ENCODE results near the gene HS3ST6.
"Not testable (repeated sequence)": the region's sequence is repeated elsewhere in the genome, so short reads cannot be mapped to it uniquely, and the experiment has no call there.

The HS3ST6 gene

DNA sequence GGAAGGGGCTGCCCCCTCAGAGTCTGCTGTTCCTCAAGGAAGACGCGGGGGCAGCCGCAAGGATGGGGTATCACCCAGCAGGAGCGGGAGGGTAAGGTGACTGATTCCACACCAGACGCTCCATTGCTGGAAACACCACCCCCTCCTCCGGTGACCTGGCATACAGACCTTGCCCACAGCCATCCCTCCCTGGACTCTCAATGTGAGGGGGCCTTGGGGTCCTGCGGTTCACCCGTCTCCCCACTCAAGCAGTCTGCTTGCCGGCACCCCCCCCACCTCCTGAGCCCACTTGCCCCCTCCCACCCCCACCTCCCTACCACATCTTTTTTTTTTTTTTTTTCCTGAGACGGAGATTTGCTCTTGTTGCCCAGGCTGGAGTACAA is 12.1 kb upstream of the HS3ST6 start:
- Mint-ChIP-seq H3K4me1 (no peaks in the 10 kb centered on the region), H3K9me3 (no peaks in the 10 kb centered on the region), H3K4me3 (peak overlapping the region; percentile 13), H3K36me3 (ENCODE audit: insufficient read depth) (peaks cover 8% of the 10 kb centered on the region), H3K27ac (ENCODE audit: low read depth) (no peak overlapping the region), H3K27me3 (no peaks in the 10 kb centered on the region)
- ATAC-seq (replicated peaks; ENCODE audit: extremely low read depth, poor library complexity, severe bottlenecking): no peak
- no peak for DNase-seq (ENCODE audit: low spot score in 2 of 2)

DNA sequence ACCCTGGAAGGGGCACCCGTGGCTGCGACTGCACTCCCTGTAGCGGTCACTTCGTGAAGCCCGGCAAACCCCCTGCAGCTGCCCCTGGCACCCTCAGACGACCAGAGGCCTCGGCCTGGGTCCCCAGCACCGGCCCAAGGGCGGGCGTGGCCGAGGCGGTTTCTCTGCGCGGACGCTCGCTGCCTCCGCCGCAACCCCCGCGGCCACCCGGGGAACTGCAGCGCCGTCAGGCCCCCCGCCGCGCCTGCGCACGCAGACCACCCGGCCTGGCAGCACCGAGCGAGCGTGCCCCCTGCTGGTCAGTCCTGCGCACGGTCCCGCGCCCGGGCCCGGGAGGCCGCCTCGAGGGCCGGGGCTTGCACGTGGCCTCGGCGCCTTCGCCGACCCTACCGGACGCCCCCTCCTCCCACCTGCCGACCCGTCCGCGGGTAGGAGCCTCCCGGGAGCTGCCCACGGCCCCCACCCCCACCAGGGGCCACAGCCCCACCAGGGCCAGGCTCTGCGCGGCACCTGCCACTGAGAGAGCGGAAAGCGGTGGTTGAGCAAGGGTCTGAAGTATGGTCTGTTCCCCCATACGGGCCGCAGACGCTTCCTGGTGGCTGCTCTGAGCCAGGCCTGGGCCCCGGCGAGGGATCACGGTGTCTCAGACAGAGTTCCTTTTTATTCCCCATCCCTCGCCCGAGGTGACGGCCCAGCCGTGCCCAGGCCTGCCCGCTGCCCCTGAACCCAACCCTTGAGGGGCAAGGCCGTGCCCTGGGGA is 11.5 kb upstream of the HS3ST6 start:
- peak; percentile 88 to 96 for DNase-seq (ENCODE audit: low spot score in 2 of 2)
- H3K27me3 Mint-ChIP-seq: peaks cover 4% of the 10 kb centered on the region
- peaks cover 8% of the 10 kb centered on the region for H3K36me3 Mint-ChIP-seq (ENCODE audit: insufficient read depth)
- no peaks in the 10 kb centered on the region for H3K4me1 Mint-ChIP-seq
- peak; percentile 92 for ATAC-seq (replicated peaks; ENCODE audit: extremely low read depth, poor library complexity, severe bottlenecking)
- H3K4me3 Mint-ChIP-seq: peak overlapping the region; percentile 61
- H3K27ac Mint-ChIP-seq (ENCODE audit: low read depth): peak overlapping the region; percentile 6
- no peaks in the 10 kb centered on the region for H3K9me3 Mint-ChIP-seq

DNA sequence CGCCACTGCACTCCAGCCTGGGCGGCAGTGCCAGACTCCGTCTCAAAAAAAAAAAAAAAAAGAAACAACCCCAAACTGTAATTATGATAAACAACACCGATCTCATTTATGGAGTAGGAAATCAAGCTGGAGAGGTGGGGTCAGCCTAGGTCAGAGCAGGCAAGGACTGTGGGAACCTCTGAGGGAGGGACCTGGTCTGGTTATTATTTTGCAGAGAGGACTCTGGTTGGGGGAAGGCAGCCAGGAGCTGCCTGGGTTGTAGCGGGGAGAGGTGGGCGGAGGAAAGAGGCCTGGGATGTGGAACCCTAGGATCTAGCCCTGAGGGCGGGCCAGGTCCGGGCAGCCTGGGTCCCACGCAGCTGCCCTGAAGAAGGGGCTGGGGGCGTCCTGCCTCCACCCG is 10.9 kb upstream of the HS3ST6 start:
- peak overlapping the region; percentile 6 for H3K27ac Mint-ChIP-seq (ENCODE audit: low read depth)
- no peaks in the 10 kb centered on the region for H3K4me1 Mint-ChIP-seq
- ATAC-seq (replicated peaks; ENCODE audit: extremely low read depth, poor library complexity, severe bottlenecking) (peak; percentile 29), DNase-seq (ENCODE audit: low spot score in 2 of 2) (no peak)
- no peaks in the 10 kb centered on the region for H3K9me3 Mint-ChIP-seq
- peak overlapping the region; percentile 61 for H3K4me3 Mint-ChIP-seq
- H3K27me3 Mint-ChIP-seq: peaks cover 9% of the 10 kb centered on the region
- peaks cover 10% of the 10 kb centered on the region for H3K36me3 Mint-ChIP-seq (ENCODE audit: insufficient read depth)

DNA sequence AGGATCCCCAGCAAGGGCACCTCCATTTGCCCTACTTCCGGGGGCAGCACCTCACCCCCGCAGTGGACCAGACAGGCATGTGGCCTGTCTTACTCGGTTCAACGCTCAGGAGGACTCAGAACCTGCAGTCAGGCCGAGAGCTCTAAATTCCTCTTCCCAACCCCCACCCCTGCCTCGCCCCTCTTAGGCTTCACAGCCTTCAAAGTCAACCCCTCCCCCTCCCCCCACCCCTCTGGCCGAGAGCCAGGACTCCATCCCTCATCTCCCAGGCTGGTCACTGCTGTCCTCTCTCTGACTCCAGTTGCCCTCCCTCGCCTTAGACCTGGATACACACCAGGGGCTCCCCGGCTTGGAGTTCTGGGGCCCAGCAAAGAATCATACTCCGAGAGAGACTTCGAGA is 8.1 kb upstream of the HS3ST6 start:
- Mint-ChIP-seq H3K4me3 (no peak overlapping the region), H3K9me3 (no peaks in the 10 kb centered on the region), H3K4me1 (no peaks in the 10 kb centered on the region), H3K27me3 (peaks cover 38% of the 10 kb centered on the region), H3K27ac (ENCODE audit: low read depth) (no peak overlapping the region), H3K36me3 (ENCODE audit: insufficient read depth) (peaks cover 13% of the 10 kb centered on the region)
- DNase-seq (ENCODE audit: low spot score in 2 of 2) (no peak), ATAC-seq (replicated peaks; ENCODE audit: extremely low read depth, poor library complexity, severe bottlenecking) (no peak)

DNA sequence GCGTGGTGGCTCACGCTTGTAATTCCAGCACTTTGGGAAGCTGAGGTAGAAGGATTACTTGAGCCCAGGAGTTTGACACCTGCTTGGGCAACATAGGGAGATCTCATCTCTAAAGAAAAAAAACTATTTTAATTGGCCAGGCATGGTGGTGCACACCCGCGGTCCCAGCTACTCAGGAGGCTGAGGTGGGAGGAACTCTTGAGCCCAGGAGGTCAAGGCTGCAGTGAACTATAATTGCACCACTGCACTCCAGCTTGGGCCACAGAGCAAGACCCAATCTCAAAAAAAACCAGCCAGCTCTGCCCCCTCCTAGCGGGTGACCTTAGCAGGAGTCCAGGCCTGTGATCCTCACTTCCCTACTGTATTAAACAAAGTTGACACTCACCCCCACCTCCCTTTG is 5.9 kb upstream of the HS3ST6 start:
- DNase-seq (ENCODE audit: low spot score in 2 of 2) (no peak), ATAC-seq (replicated peaks; ENCODE audit: extremely low read depth, poor library complexity, severe bottlenecking) (no peak)
- Mint-ChIP-seq H3K4me1 (no peaks in the 10 kb centered on the region), H3K27me3 (peaks cover 51% of the 10 kb centered on the region), H3K27ac (ENCODE audit: low read depth) (no peak overlapping the region), H3K4me3 (no peak overlapping the region), H3K9me3 (no peaks in the 10 kb centered on the region), H3K36me3 (ENCODE audit: insufficient read depth) (peaks cover 10% of the 10 kb centered on the region)

DNA sequence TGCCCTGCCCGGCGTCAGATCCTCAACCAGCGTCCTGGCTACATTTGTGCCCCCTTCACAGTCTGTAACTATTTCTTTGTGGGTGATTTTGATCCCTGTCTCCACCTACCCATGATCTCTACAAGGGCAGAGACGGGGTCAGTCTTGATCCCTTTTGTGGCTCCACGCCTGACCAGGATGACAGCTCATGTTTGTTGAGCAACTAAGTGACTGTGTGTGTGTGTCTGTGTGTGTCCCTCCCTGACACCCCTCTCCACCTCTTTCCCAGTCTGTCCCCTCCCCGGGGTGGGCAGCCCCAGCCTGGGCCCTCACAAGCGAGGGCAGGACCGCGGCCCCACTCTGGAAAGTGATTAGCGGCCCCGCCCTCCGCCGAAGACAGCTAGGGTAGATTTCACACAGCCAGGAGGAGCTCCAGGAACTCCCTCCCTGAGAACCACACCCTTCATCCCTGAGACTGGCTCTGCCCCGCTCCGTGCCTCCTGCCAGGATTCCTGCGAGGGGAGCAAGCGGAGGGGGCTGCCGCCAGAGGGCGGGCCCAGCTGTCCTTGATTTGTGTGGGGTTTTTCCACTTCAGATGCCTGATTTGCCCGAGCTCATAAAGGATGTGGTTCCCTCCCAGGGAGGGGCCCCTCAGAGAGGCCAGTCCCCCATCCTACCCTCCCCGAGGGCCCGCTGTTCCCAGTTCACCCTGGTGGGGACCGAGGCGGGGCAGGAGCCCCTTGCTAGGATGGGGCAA is 5.3 kb upstream of the HS3ST6 start:
- Mint-ChIP-seq H3K4me1 (no peaks in the 10 kb centered on the region), H3K9me3 (no peaks in the 10 kb centered on the region), H3K27me3 (peaks cover 51% of the 10 kb centered on the region), H3K4me3 (no peak overlapping the region), H3K27ac (ENCODE audit: low read depth) (no peak overlapping the region), H3K36me3 (ENCODE audit: insufficient read depth) (peaks cover 8% of the 10 kb centered on the region)
- ATAC-seq (replicated peaks; ENCODE audit: extremely low read depth, poor library complexity, severe bottlenecking): no peak
- DNase-seq (ENCODE audit: low spot score in 2 of 2): no peak

DNA sequence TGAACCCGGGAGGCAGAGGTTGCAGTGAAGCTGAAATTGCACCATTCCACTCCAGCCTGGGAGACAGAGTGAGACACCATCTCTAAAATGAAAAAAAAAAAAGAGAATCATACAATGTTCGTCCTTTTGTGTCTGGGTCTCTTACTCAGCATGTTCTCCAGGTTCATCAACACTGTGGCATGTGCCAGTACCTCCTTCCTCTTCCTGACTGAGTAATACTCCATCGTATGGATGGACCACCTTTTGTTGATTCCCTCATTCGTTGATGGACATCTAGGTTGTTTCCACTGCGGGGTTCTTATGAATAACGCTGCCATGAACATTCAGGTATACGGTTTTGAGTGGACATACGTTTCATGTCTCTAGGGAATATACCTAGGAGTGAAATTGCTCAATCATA is 4.1 kb upstream of the HS3ST6 start:
- Mint-ChIP-seq H3K9me3 (no peaks in the 10 kb centered on the region), H3K27ac (ENCODE audit: low read depth) (no peak overlapping the region), H3K36me3 (ENCODE audit: insufficient read depth) (peaks cover 5% of the 10 kb centered on the region), H3K4me1 (no peaks in the 10 kb centered on the region), H3K27me3 (peaks cover 52% of the 10 kb centered on the region), H3K4me3 (no peak overlapping the region)
- ATAC-seq (replicated peaks; ENCODE audit: extremely low read depth, poor library complexity, severe bottlenecking) (no peak), DNase-seq (ENCODE audit: low spot score in 2 of 2) (no peak)

DNA sequence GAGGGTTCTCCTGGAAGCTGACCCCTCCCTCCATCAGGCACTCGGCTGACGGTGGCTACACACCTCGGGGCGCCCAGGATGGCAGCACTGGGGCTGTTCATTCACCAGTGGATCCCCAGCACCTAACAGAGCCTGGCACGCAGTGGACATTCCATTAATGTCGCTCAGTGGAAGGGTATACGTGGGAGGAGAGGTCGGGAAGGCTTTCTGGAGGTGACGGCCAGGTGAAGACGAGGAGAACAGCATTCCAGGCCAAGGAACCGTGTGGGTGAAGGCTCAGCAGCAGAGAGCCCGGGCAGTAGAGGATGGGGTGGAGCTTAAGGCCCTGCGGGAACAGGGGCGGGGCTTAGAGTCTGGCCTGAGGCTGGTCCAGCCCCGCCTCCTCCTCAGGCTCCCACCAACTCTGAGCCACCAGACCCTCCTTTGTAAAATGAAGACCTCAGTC is 2.5 kb upstream of the HS3ST6 start:
- no peak overlapping the region for H3K27ac Mint-ChIP-seq (ENCODE audit: low read depth)
- no peaks in the 10 kb centered on the region for H3K4me1 Mint-ChIP-seq
- peaks cover 68% of the 10 kb centered on the region for H3K27me3 Mint-ChIP-seq
- DNase-seq (ENCODE audit: low spot score in 2 of 2) (no peak), ATAC-seq (replicated peaks; ENCODE audit: extremely low read depth, poor library complexity, severe bottlenecking) (no peak)
- peaks cover 5% of the 10 kb centered on the region for H3K36me3 Mint-ChIP-seq (ENCODE audit: insufficient read depth)
- H3K4me3 Mint-ChIP-seq: no peak overlapping the region
- H3K9me3 Mint-ChIP-seq: no peaks in the 10 kb centered on the region

DNA sequence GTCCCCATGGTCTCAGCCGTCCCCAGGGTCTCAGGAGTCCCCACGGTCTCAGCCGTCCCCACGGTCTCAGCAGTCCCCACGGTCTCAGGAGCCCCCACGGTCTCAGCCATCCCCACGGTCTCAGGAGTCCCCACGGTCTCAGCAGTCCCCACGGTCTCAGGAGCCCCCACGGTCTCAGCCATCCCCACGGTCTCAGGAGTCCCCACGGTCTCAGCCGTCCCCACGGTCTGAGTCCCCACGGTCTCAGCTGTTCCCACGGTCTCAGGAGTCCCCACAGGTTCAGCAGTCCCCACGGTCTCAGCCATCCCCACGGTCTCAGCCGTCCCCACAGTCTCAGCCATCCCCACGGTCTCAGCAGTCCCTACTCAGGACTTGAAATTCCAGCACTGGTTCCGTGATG is 1.9 kb upstream of the HS3ST6 start:
- H3K4me3 Mint-ChIP-seq; H3K27ac Mint-ChIP-seq (ENCODE audit: low read depth); H3K4me1 Mint-ChIP-seq; H3K36me3 Mint-ChIP-seq (ENCODE audit: insufficient read depth); ATAC-seq (replicated peaks; ENCODE audit: extremely low read depth, poor library complexity, severe bottlenecking); H3K9me3 Mint-ChIP-seq; DNase-seq (ENCODE audit: low spot score in 2 of 2): not testable (repeated sequence)
- peaks cover 74% of the 10 kb centered on the region for H3K27me3 Mint-ChIP-seq

DNA sequence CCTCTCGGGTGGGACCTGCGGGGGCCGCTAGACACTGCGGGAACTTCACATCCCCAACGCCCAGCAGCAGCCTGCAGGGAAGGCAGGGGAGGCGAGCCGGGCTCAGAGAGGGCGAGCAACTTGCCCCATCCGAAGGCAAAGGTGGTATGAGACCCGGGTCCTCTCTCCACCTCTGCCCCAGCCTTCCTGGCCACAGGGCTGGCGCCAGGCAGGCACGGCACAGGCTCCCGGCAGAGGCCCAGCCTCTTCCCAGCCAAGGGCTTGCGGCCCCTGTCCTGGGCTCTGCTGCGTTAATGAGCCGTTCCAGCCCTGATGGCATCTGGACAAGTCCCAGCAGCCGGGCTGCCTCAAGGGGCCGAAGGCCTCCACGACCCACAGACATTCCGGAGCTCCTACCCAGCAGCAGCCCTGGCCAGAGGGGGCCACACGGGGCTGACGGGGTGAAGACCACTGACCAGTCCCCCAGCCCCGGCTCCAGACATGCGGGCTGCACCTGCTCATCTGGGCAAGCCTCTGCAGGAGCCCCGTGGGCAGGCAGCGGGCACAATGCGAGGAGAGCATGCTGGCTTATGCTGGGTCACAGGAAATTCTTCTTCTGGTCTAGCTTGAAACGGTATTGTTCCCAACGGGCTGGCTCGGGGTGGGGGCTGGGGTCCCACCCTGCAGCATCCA is 1.2 kb upstream of the HS3ST6 start:
- ATAC-seq (replicated peaks; ENCODE audit: extremely low read depth, poor library complexity, severe bottlenecking) (no peak), DNase-seq (ENCODE audit: low spot score in 2 of 2) (no peak)
- Mint-ChIP-seq H3K9me3 (no peaks in the 10 kb centered on the region), H3K4me3 (no peak overlapping the region), H3K4me1 (no peaks in the 10 kb centered on the region), H3K36me3 (ENCODE audit: insufficient read depth) (peaks cover 5% of the 10 kb centered on the region), H3K27ac (ENCODE audit: low read depth) (no peak overlapping the region), H3K27me3 (peaks cover 74% of the 10 kb centered on the region)

DNA sequence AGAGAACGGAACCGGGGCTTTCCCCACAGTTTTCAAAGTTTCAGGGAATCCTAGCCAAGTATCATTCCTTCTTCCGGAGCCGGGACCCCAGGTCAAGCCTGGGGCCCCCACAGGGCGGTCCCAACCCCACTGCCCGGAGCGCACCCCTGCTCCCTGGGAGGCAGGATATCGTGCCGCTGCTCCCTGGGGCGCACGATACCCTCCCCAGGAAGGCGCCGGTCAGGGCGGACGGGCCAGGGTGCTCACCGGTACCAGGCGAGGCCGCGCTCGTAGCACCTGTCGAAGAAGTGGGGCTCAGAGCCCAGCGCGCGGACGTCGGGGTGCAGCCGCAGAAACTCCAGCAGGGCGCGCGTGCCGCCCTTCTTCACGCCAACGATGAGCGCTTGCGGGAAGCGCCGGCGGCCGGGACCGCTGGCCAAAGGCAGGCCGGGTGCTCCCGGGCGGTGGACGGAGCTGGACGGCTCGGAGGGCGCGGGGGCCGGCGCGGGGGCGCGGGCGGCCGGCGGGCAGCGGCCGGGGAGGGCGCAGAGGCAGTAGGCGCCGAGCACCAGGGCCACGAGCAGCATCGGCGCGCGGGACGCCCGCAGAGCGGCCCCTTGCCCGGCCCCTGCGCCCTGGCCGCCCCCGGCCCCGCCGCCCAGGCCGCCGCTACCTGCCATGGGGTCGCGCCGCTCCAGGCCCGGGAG is 407 bp downstream of the HS3ST6 start:
- H3K4me3 Mint-ChIP-seq: no peak overlapping the region
- ATAC-seq (replicated peaks; ENCODE audit: extremely low read depth, poor library complexity, severe bottlenecking): no peak
- DNase-seq (ENCODE audit: low spot score in 2 of 2): no peak
- H3K36me3 Mint-ChIP-seq (ENCODE audit: insufficient read depth): peaks cover 4% of the 10 kb centered on the region
- H3K9me3 Mint-ChIP-seq: no peaks in the 10 kb centered on the region
- peaks cover 59% of the 10 kb centered on the region for H3K27me3 Mint-ChIP-seq
- H3K27ac Mint-ChIP-seq (ENCODE audit: low read depth): no peak overlapping the region
- no peaks in the 10 kb centered on the region for H3K4me1 Mint-ChIP-seq

DNA sequence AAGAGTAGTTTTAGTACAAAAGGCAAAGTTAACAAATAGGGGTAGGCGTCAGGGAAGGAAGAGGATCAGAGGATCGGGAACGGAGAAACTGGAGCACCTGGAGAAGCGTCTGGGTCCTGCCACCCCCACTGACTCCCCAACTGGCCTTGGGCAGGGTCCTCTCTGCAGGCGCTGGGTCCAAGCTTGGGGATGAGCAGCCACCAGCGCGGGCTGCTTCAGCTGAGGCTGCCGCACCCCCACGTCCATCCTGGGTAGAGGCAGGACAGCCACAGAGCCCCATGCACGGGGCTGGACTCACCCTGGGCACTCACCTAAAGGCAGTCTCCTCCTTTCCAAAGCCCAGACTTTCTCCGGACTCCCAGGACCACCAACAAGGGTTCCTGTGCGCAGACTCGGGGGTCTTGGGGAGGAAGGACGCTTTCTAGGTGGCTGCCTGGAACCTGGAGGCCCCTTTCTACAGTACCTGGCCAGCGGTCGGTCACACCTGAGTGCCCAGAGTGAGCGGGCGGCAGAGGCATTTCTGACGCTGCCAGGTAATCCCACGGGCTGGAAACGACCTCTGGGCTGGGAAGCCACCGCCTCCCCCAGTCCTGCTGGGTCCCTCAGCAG is 1.1 kb downstream of the HS3ST6 start:
- Mint-ChIP-seq H3K4me3 (no peak overlapping the region), H3K36me3 (ENCODE audit: insufficient read depth) (peaks cover 4% of the 10 kb centered on the region), H3K4me1 (no peaks in the 10 kb centered on the region), H3K27ac (ENCODE audit: low read depth) (no peak overlapping the region), H3K27me3 (peaks cover 52% of the 10 kb centered on the region), H3K9me3 (no peaks in the 10 kb centered on the region)
- ATAC-seq (replicated peaks; ENCODE audit: extremely low read depth, poor library complexity, severe bottlenecking): no peak
- DNase-seq (ENCODE audit: low spot score in 2 of 2): no peak

Data from central memory CD8-positive, alpha-beta T cell (primary cell).